HEK293 (cell line): Measurements from ENCODE around the gene GPT2.

Experiments used
- BCL11A ChIP-seq: fragments of 450-650 bp; formaldehyde crosslinking; IDR thresholded peaks from 2 replicates; pipeline ENCODE4 v1.5.1; 2016; ENCODE audit warnings: low read depth, missing biosample characterization, missing genetic modification characterization
- ELK4 ChIP-seq: IDR thresholded peaks from 2 replicates; pipeline ENCODE4 v1.6.1; 2011; ENCODE audit warnings: mild to moderate bottlenecking, low read depth, low read length, borderline replicate concordance
- HOXA7 ChIP-seq: sonication (generic); formaldehyde crosslinking; IDR thresholded peaks from 2 replicates; pipeline ENCODE4 v1.8.1; 2022; ENCODE audit warnings: missing genetic modification reagents, borderline replicate concordance
- IKZF3 ChIP-seq: fragments of 450-650 bp; IDR thresholded peaks from 2 replicates; pipeline ENCODE4 v1.5.0; 2018; ENCODE audit warnings: missing biosample characterization, mild to moderate bottlenecking, missing genetic modification characterization, moderate library complexity
- REST ChIP-seq: fragments of 450-650 bp; formaldehyde crosslinking; IDR thresholded peaks from 2 replicates; pipeline ENCODE4 v1.5.1; 2016; ENCODE audit warnings: missing biosample characterization, missing genetic modification characterization
- SP3 ChIP-seq: fragments of 450-650 bp; formaldehyde crosslinking; IDR thresholded peaks from 2 replicates; pipeline ENCODE4 v1.5.1; 2016; ENCODE audit warnings: missing biosample characterization, missing genetic modification characterization
- ZBTB17 ChIP-seq: fragments of 450-650 bp; formaldehyde crosslinking; IDR thresholded peaks from 2 replicates; pipeline ENCODE4 v1.5.1; 2016; ENCODE audit warnings: missing biosample characterization, missing genetic modification characterization
- ZBTB26 ChIP-seq: fragments of 450-650 bp; formaldehyde crosslinking; optimal IDR thresholded peaks from 2 replicates; pipeline ENCODE3; 2016; ENCODE audit warnings: missing biosample characterization, mild to moderate bottlenecking, missing genetic modification characterization
- ZNF133 ChIP-seq: fragments of 450-650 bp; formaldehyde crosslinking; IDR thresholded peaks from 2 replicates; pipeline ENCODE4 v1.5.1; 2016; ENCODE audit warnings: missing biosample characterization, missing genetic modification characterization
- ZNF140 ChIP-seq: fragments of 450-650 bp; formaldehyde crosslinking; IDR thresholded peaks from 2 replicates; pipeline ENCODE4 v1.5.1; 2016; ENCODE audit warnings: missing biosample characterization, missing genetic modification characterization
- ZNF146 ChIP-seq: fragments of 450-650 bp; formaldehyde crosslinking; IDR thresholded peaks from 2 replicates; pipeline ENCODE4 v1.5.1; 2016; ENCODE audit warnings: missing biosample characterization, missing genetic modification characterization
- ZNF155 ChIP-seq: fragments of 450-650 bp; formaldehyde crosslinking; IDR thresholded peaks from 2 replicates; pipeline ENCODE4 v1.5.1; 2016; ENCODE audit warnings: missing biosample characterization, missing genetic modification characterization
- ZNF2 ChIP-seq: fragments of 450-650 bp; formaldehyde crosslinking; IDR thresholded peaks from 2 replicates; pipeline ENCODE4 v1.5.1; 2016; ENCODE audit warnings: missing biosample characterization, missing genetic modification characterization
- ZNF248 ChIP-seq: fragments of 450-650 bp; formaldehyde crosslinking; IDR thresholded peaks from 2 replicates; pipeline ENCODE4 v1.5.1; 2017; ENCODE audit warnings: missing biosample characterization, missing genetic modification characterization
- ZNF302 ChIP-seq: fragments of 450-650 bp; formaldehyde crosslinking; IDR thresholded peaks from 2 replicates; pipeline ENCODE4 v1.5.1; 2016; ENCODE audit warnings: missing biosample characterization, missing genetic modification characterization, low read depth
- ZNF324 ChIP-seq: fragments of 450-650 bp; formaldehyde crosslinking; IDR thresholded peaks from 2 replicates; pipeline ENCODE4 v1.5.1; 2016; ENCODE audit warnings: missing biosample characterization, missing genetic modification characterization
- ZNF423 ChIP-seq: fragments of 450-650 bp; formaldehyde crosslinking; IDR thresholded peaks from 2 replicates; pipeline ENCODE4 v1.5.1; 2016; ENCODE audit warnings: missing biosample characterization, missing genetic modification characterization
- ZNF514 ChIP-seq: fragments of 450-650 bp; formaldehyde crosslinking; IDR thresholded peaks from 2 replicates; pipeline ENCODE4 v1.5.1; 2016; ENCODE audit warnings: missing biosample characterization, missing genetic modification characterization
- ZNF521 ChIP-seq: fragments of 450-650 bp; formaldehyde crosslinking; IDR thresholded peaks from 2 replicates; pipeline ENCODE4 v1.5.1; 2017; ENCODE audit warnings: missing biosample characterization, mild to moderate bottlenecking, missing genetic modification characterization
- ZNF624 ChIP-seq: fragments of 450-650 bp; formaldehyde crosslinking; IDR thresholded peaks from 2 replicates; pipeline ENCODE4 v1.5.1; 2017; ENCODE audit warnings: missing biosample characterization, missing genetic modification characterization
- ZNF629 ChIP-seq: fragments of 450-650 bp; formaldehyde crosslinking; IDR thresholded peaks from 2 replicates; pipeline ENCODE4 v1.5.1; 2017; ENCODE audit warnings: missing biosample characterization, missing genetic modification characterization
- ZNF654 ChIP-seq: fragments of 450-650 bp; formaldehyde crosslinking; IDR thresholded peaks from 2 replicates; pipeline ENCODE4 v1.5.1; 2016; ENCODE audit warnings: low read depth, missing biosample characterization, missing genetic modification characterization
- ZNF660 ChIP-seq: fragments of 450-650 bp; IDR thresholded peaks from 2 replicates; pipeline ENCODE4 v1.5.1; 2018; ENCODE audit warnings: missing biosample characterization, mild to moderate bottlenecking, missing genetic modification characterization
- ZNF664 ChIP-seq: fragments of 450-650 bp; formaldehyde crosslinking; IDR thresholded peaks from 2 replicates; pipeline ENCODE4 v1.5.1; 2016; ENCODE audit warnings: missing biosample characterization, missing genetic modification characterization
- ZNF670 ChIP-seq: fragments of 450-650 bp; formaldehyde crosslinking; IDR thresholded peaks from 2 replicates; pipeline ENCODE4 v1.5.1; 2016; ENCODE audit warnings: missing biosample characterization, missing genetic modification characterization, low read depth
- ZNF701 ChIP-seq: fragments of 450-650 bp; formaldehyde crosslinking; IDR thresholded peaks from 2 replicates; pipeline ENCODE4 v1.5.1; 2016; ENCODE audit warnings: missing biosample characterization, missing genetic modification characterization
- ZNF785 ChIP-seq: fragments of 450-650 bp; formaldehyde crosslinking; IDR thresholded peaks from 2 replicates; pipeline ENCODE4 v1.5.1; 2016; ENCODE audit warnings: missing biosample characterization, missing genetic modification characterization
- TF ChIP-seq, protein P1 (sequence below): sonication (generic); formaldehyde crosslinking; IDR thresholded peaks from 2 replicates; pipeline ENCODE4 v1.8.1; 2022; ENCODE audit warnings: mild to moderate bottlenecking, moderate library complexity, missing genetic modification reagents
- TF ChIP-seq, protein P2 (sequence below): fragments of 450-650 bp; formaldehyde crosslinking; IDR thresholded peaks from 2 replicates; pipeline ENCODE4 v1.5.1; 2016; ENCODE audit warnings: missing biosample characterization, missing genetic modification characterization
- TF ChIP-seq, protein P3 (sequence below): fragments of 450-650 bp; formaldehyde crosslinking; IDR thresholded peaks from 2 replicates; pipeline ENCODE4 v1.5.1; 2016; ENCODE audit warnings: missing biosample characterization, missing genetic modification characterization

GPT2 gene

DNA sequence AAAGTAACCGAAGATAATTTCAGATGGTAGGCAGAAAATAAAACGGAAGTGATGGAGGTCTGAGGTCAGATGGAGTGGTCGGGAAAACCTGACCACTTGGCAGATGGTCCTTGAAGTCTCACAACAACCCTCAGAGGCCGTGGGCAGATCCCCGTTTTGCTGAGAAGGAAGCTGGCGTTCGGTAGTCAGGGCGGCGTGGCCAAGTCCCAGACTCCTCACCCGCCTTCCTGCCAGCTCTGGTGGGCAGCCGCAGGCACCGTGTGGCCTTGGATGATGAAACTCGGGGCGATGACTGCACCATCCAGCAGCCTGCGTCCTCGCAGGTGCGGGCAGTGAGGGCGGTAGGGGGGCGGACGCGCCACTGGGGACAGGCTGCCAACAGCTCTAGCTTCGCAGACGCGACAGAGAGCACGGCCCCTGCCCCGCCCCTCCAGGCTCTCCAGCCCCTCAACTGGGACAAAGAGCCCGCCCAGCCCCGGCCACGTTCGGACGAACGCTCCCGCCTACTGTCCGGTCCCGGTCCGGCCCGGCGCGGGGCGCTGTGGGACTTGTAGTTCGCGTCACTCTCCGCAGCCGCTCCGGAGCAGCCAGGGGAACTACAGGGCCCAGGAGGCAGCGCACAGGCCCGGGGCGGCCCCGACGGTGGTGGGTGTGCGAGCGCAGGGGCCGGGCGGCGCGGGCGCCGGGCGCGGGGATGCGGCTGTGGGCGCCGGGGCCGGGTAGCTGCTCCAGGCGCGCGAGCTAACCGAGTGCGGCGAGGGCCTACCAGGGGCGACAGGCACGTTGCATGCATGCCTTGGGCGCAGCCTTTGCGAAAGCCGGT, at the start of gene GPT2 (continued):
- peak; percentile 35; the same call in 1 of the 2 replicates for TF ChIP-seq IKZF3 (tag by site-specific recombination)
- TF ChIP-seq ZNF146 (tag by site-specific recombination) = no peak
- TF ChIP-seq ZBTB26 = peak; percentile 92
- no peak for TF ChIP-seq ZNF521 (tag by site-specific recombination)
- TF ChIP-seq ZNF624 (tag by site-specific recombination) = no peak
- TF ChIP-seq REST = peak; percentile 12; the same call in 1 of the 2 replicates
- TF ChIP-seq ZNF423 = no peak
- no peak for TF ChIP-seq ZNF248
- no peak for TF ChIP-seq ZNF701 (tag by site-specific recombination)
- peak; percentile 80 for TF ChIP-seq ZNF660 (tag by site-specific recombination)
- TF ChIP-seq ZNF324 (tag by site-specific recombination) = peak; percentile 83; the same call in 1 of the 2 replicates
- TF ChIP-seq, protein P1, sequence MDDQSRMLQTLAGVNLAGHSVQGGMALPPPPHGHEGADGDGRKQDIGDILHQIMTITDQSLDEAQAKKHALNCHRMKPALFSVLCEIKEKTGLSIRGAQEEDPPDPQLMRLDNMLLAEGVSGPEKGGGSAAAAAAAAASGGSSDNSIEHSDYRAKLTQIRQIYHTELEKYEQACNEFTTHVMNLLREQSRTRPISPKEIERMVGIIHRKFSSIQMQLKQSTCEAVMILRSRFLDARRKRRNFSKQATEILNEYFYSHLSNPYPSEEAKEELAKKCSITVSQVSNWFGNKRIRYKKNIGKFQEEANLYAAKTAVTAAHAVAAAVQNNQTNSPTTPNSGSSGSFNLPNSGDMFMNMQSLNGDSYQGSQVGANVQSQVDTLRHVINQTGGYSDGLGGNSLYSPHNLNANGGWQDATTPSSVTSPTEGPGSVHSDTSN (CRISPR knock-in tag) = peak; percentile 29; the same call in 1 of the 2 replicates
- no peak for TF ChIP-seq ZNF670 (tag by site-specific recombination)
- TF ChIP-seq, protein P2, sequence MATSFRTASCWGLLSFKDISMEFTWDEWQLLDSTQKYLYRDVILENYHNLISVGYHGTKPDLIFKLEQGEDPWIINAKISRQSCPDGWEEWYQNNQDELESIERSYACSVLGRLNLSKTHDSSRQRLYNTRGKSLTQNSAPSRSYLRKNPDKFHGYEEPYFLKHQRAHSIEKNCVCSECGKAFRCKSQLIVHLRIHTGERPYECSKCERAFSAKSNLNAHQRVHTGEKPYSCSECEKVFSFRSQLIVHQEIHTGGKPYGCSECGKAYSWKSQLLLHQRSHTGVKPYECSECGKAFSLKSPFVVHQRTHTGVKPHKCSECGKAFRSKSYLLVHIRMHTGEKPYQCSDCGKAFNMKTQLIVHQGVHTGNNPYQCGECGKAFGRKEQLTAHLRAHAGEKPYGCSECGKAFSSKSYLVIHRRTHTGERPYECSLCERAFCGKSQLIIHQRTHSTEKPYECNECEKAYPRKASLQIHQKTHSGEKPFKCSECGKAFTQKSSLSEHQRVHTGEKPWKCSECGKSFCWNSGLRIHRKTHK = no peak
- no peak for TF ChIP-seq HOXA7
- TF ChIP-seq ZNF155 (tag by site-specific recombination) = no peak
- 0 out of 2 replicates have a peak, but pooled peaks have one; percentile 35 for TF ChIP-seq BCL11A
- TF ChIP-seq ELK4 = no peak
- TF ChIP-seq ZNF2 (tag by site-specific recombination) = 0 out of 2 replicates have a peak, but pooled peaks have one; percentile 34
- no peak for TF ChIP-seq ZNF664 (tag by site-specific recombination)
- TF ChIP-seq ZNF140 (tag by site-specific recombination) = no peak
- no peak for TF ChIP-seq ZNF654 (tag by site-specific recombination)
- TF ChIP-seq SP3 (tag by site-specific recombination) = peak; percentile 92
- no peak for TF ChIP-seq ZNF785 (tag by site-specific recombination)
- peak; percentile 44; the same call in 1 of the 2 replicates for TF ChIP-seq ZNF629 (tag by site-specific recombination)
- no peak for TF ChIP-seq ZNF133
- TF ChIP-seq, protein P3, sequence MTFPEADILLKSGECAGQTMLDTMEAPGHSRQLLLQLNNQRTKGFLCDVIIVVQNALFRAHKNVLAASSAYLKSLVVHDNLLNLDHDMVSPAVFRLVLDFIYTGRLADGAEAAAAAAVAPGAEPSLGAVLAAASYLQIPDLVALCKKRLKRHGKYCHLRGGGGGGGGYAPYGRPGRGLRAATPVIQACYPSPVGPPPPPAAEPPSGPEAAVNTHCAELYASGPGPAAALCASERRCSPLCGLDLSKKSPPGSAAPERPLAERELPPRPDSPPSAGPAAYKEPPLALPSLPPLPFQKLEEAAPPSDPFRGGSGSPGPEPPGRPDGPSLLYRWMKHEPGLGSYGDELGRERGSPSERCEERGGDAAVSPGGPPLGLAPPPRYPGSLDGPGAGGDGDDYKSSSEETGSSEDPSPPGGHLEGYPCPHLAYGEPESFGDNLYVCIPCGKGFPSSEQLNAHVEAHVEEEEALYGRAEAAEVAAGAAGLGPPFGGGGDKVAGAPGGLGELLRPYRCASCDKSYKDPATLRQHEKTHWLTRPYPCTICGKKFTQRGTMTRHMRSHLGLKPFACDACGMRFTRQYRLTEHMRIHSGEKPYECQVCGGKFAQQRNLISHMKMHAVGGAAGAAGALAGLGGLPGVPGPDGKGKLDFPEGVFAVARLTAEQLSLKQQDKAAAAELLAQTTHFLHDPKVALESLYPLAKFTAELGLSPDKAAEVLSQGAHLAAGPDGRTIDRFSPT (tag by site-specific recombination) = no peak; the same call in 1 of the 2 replicates
- no peak for TF ChIP-seq ZNF514 (tag by site-specific recombination)
- TF ChIP-seq ZBTB17 = peak; percentile 92
- no peak for TF ChIP-seq ZNF302 (tag by site-specific recombination)
